SJCRH30 (cell line): ENCODE measurements around the gene LAMTOR1. TPM values are rescaled to one million over a fixed set of nuclear protein-coding genes. Genes with fewer than 3 reads are reported as not detected.
"Not testable (repeated sequence)": the region's sequence is repeated elsewhere in the genome, so short reads cannot be mapped to it uniquely, and the experiment has no call there.

Experiments
- DNase-seq, 2 experiments: peaks; one replicate each; pipeline ENCODE4 v3.0.0-alpha.2; 2015 to 2020
- H3K27ac ChIP-seq: fragments of 250-450 bp; sonication (Bioruptor Pico); 2 replicates; pipeline ENCODE4 v1.5.1; 2020; ENCODE audit warnings: mild to moderate bottlenecking, moderate library complexity
- H3K27me3 ChIP-seq: fragments of 250-450 bp; sonication (Bioruptor Pico); 2 replicates; pipeline ENCODE4 v1.5.1; 2020; ENCODE audit warnings: mild to moderate bottlenecking, moderate library complexity
- H3K36me3 ChIP-seq: fragments of 250-450 bp; sonication (Bioruptor Pico); 2 replicates; pipeline ENCODE4 v1.5.1; 2020; ENCODE audit warnings: mild to moderate bottlenecking, moderate library complexity
- H3K4me1 ChIP-seq: fragments of 250-450 bp; sonication (Bioruptor Pico); 2 replicates; pipeline ENCODE4 v1.5.1; 2020; ENCODE audit warnings: mild to moderate bottlenecking, moderate library complexity
- H3K4me3 ChIP-seq: fragments of 250-450 bp; sonication (Bioruptor Pico); 2 replicates; pipeline ENCODE4 v1.5.1; 2020; ENCODE audit warnings: mild to moderate bottlenecking, moderate library complexity
- H3K9me3 ChIP-seq: fragments of 250-450 bp; sonication (Bioruptor Pico); replicated peaks from 2 replicates; pipeline ENCODE4 v1.5.1; 2020; ENCODE audit warnings: mild to moderate bottlenecking, moderate library complexity
- total RNA-seq: library from RNA; depleted of rRNA; stranded (reverse); fragments of >200 nt; shearing (Covaris generic); gene quantifications from 2 replicates; pipeline ENCODE4 v1.2.3, GENCODE V29; 2014; rRNA removed

LAMTOR1 gene
- 53.4 and 54.3 TPM in 2 replicates for total RNA-seq

- H3K9me3 ChIP-seq = no peaks in the 10 kb centered on the region
- peaks cover 7% of the 10 kb centered on the region; the same call in 1 of the 2 replicates for H3K4me1 ChIP-seq
- peak within 1 kb of the TSS; percentile 96 for H3K4me3 ChIP-seq
- no peaks in the 10 kb centered on the region for H3K27me3 ChIP-seq
- H3K36me3 ChIP-seq = no peaks in the 10 kb centered on the region
- DNase-seq = peak; percentile 99
- peak within 1 kb of the TSS; percentile 90 for H3K27ac ChIP-seq
These were observed at the start of gene LAMTOR1 for GRCh38 chr11:72102946-72103753. TSS of gene LAMTOR1 (minus strand) at chr11:72103297. CDS start at chr11:72103224, 73 bp downstream.

GRCh38 chr11:72150882-72151281 is 47.8 kb upstream of the LAMTOR1 start:
- Histone ChIP-seq H3K36me3 (no peaks in the 10 kb centered on the region), H3K4me1 (no peaks in the 10 kb centered on the region), H3K4me3 (no peak overlapping the region), H3K9me3 (no peaks in the 10 kb centered on the region), H3K27ac (no peak overlapping the region), H3K27me3 (no peaks in the 10 kb centered on the region)
- no peak for DNase-seq

GRCh38 chr11:72146625-72147024 is 43.5 kb upstream of the LAMTOR1 start:
- H3K4me3 ChIP-seq = no peak overlapping the region
- no peaks in the 10 kb centered on the region for H3K27me3 ChIP-seq
- H3K4me1 ChIP-seq = no peaks in the 10 kb centered on the region
- H3K9me3 ChIP-seq = no peaks in the 10 kb centered on the region
- DNase-seq = peak; percentile 40 to 61
- no peak overlapping the region for H3K27ac ChIP-seq
- H3K36me3 ChIP-seq = no peaks in the 10 kb centered on the region

- H3K27me3 ChIP-seq = no peaks in the 10 kb centered on the region
- H3K4me1 ChIP-seq = no peaks in the 10 kb centered on the region
- H3K27ac ChIP-seq = no peak overlapping the region
- no peaks in the 10 kb centered on the region for H3K9me3 ChIP-seq
- DNase-seq = no peak
- H3K4me3 ChIP-seq = no peak overlapping the region
- H3K36me3 ChIP-seq = no peaks in the 10 kb centered on the region
These were observed 41.9 kb upstream of the LAMTOR1 start for GRCh38 chr11:72144807-72145565.

GRCh38 chr11:72142543-72142942 is 39.4 kb upstream of the LAMTOR1 start:
- not testable (repeated sequence) for DNase-seq, H3K36me3 ChIP-seq, H3K4me1 ChIP-seq, H3K9me3 ChIP-seq, H3K27me3 ChIP-seq, H3K4me3 ChIP-seq, H3K27ac ChIP-seq

- not testable (repeated sequence) for H3K36me3 ChIP-seq, H3K27ac ChIP-seq, DNase-seq, H3K4me1 ChIP-seq, H3K9me3 ChIP-seq, H3K4me3 ChIP-seq, H3K27me3 ChIP-seq
These were observed 39.0 kb upstream of the LAMTOR1 start for GRCh38 chr11:72142086-72142485.

GRCh38 chr11:72141066-72141465 is 38.0 kb upstream of the LAMTOR1 start:
- Histone ChIP-seq H3K4me3 (no peak overlapping the region), H3K27me3 (no peaks in the 10 kb centered on the region), H3K36me3 (no peaks in the 10 kb centered on the region), H3K9me3 (no peaks in the 10 kb centered on the region), H3K4me1 (no peaks in the 10 kb centered on the region), H3K27ac (no peak overlapping the region)
- no peak for DNase-seq

- Histone ChIP-seq H3K27me3 (no peaks in the 10 kb centered on the region), H3K36me3 (no peaks in the 10 kb centered on the region), H3K9me3 (no peaks in the 10 kb centered on the region), H3K4me3 (no peak overlapping the region), H3K27ac (no peak overlapping the region), H3K4me1 (no peaks in the 10 kb centered on the region)
- DNase-seq = no peak
These were observed 37.6 kb upstream of the LAMTOR1 start for GRCh38 chr11:72140661-72141060.

- no peak for DNase-seq
These were observed 36.4 kb upstream of the LAMTOR1 start for GRCh38 chr11:72139500-72139899.

GRCh38 chr11:72138821-72139390 is 35.8 kb upstream of the LAMTOR1 start:
- no peak for DNase-seq
- Histone ChIP-seq H3K4me1 (no peaks in the 10 kb centered on the region), H3K9me3 (no peaks in the 10 kb centered on the region), H3K27ac (no peak overlapping the region), H3K27me3 (no peaks in the 10 kb centered on the region), H3K36me3 (no peaks in the 10 kb centered on the region), H3K4me3 (no peak overlapping the region)

More at GRCh38 chr11:72139500-72139899, 36.4 kb upstream of the LAMTOR1 start:
- Histone ChIP-seq H3K4me3 (no peak overlapping the region), H3K4me1 (no peaks in the 10 kb centered on the region), H3K9me3 (no peaks in the 10 kb centered on the region), H3K27me3 (no peaks in the 10 kb centered on the region), H3K27ac (no peak overlapping the region), H3K36me3 (no peaks in the 10 kb centered on the region)

GRCh38 chr11:72136684-72137262 is 33.7 kb upstream of the LAMTOR1 start:
- DNase-seq = no peak
- no peak overlapping the region for H3K27ac ChIP-seq
- no peaks in the 10 kb centered on the region for H3K4me1 ChIP-seq
- no peak overlapping the region for H3K4me3 ChIP-seq
- no peaks in the 10 kb centered on the region for H3K9me3 ChIP-seq
- H3K27me3 ChIP-seq = no peaks in the 10 kb centered on the region
- H3K36me3 ChIP-seq = no peaks in the 10 kb centered on the region

GRCh38 chr11:72135891-72136683 is 33.0 kb upstream of the LAMTOR1 start:
- DNase-seq = no peak
- H3K27ac ChIP-seq = no peak overlapping the region
- H3K27me3 ChIP-seq = no peaks in the 10 kb centered on the region
- H3K4me1 ChIP-seq = no peaks in the 10 kb centered on the region
- H3K36me3 ChIP-seq = no peaks in the 10 kb centered on the region
- H3K4me3 ChIP-seq = no peak overlapping the region
- no peaks in the 10 kb centered on the region for H3K9me3 ChIP-seq

- not testable (repeated sequence) for H3K4me3 ChIP-seq, H3K4me1 ChIP-seq, H3K9me3 ChIP-seq, H3K27ac ChIP-seq, H3K27me3 ChIP-seq, H3K36me3 ChIP-seq, DNase-seq
These were observed 32.4 kb upstream of the LAMTOR1 start, which contains the start of gene FOLR3 for GRCh38 chr11:72135473-72135872. TSS of gene FOLR3 (plus strand) at chr11:72135725. CDS start at chr11:72135953, 228 bp downstream.

GRCh38 chr11:72132646-72133045 is 29.5 kb upstream of the LAMTOR1 start:
- Histone ChIP-seq H3K9me3 (peaks cover 7% of the 10 kb centered on the region; the same call in 1 of the 2 replicates), H3K36me3 (no peaks in the 10 kb centered on the region), H3K27me3 (no peaks in the 10 kb centered on the region), H3K4me3 (no peak overlapping the region), H3K4me1 (no peaks in the 10 kb centered on the region), H3K27ac (no peak overlapping the region)
- no peak for DNase-seq
